Suprapubic skin (tissue), 4 donors: ENCODE data around the gene DIAPH1. TPM values are rescaled to one million over a fixed set of nuclear protein-coding genes. Genes with fewer than 3 reads are reported as not detected.

Experiments
- DNase-seq, 2 donors: peaks; one replicate each; pipeline ENCODE4 v3.0.0-alpha.2; 2019; ENCODE audit warnings: low spot score in 2 of 2
- H3K27ac ChIP-seq: fragments of 200-600 bp; sonication (generic); one replicate; pipeline ENCODE4 v1.5.1; 2019
- H3K27me3 ChIP-seq: fragments of 200-600 bp; sonication (generic); one replicate; pipeline ENCODE4 v1.5.1; 2019
- H3K36me3 ChIP-seq: fragments of 200-600 bp; sonication (generic); one replicate; pipeline ENCODE4 v1.5.1; 2019
- H3K4me1 ChIP-seq: fragments of 200-600 bp; sonication (generic); one replicate; pipeline ENCODE4 v1.5.1; 2019
- H3K4me3 ChIP-seq: fragments of 200-600 bp; sonication (generic); one replicate; pipeline ENCODE4 v1.5.1; 2019; ENCODE audit warnings: mild to moderate bottlenecking
- H3K9me3 ChIP-seq: fragments of 200-600 bp; sonication (generic); one replicate; pipeline ENCODE4 v1.5.1; 2019
- CTCF ChIP-seq, 2 donors: fragments of 200-600 bp in 1 of 2; fragments of 450-650 bp in 1 of 2; sonication (generic) in 1 of 2; IDR thresholded peaks; one replicate each; pipeline ENCODE4 v1.5.1; 2016 to 2019; ENCODE audit warnings: antibody characterized with exemption in 2 of 2, mild to moderate bottlenecking in 1 of 2, moderate library complexity in 1 of 2
- EP300 ChIP-seq: sonication (generic); formaldehyde crosslinking; IDR thresholded peaks from one replicate; pipeline ENCODE4 v1.6.1; 2017; ENCODE audit warnings: antibody characterized with exemption
- POLR2A ChIP-seq, 2 donors: fragments of 450-650 bp; IDR thresholded peaks; one replicate each; pipeline ENCODE4 v1.6.1; 2017; ENCODE audit warnings: antibody characterized with exemption in 2 of 2, mild to moderate bottlenecking in 2 of 2, moderate library complexity in 2 of 2
- POLR2AphosphoS5 ChIP-seq, 3 donors: sonication (generic); formaldehyde crosslinking; IDR thresholded peaks; one replicate each; pipeline ENCODE4 v1.6.1; 2017; ENCODE audit warnings: antibody characterized with exemption in 3 of 3
- WGBS: methylation state at CpG from one replicate; pipeline ENCODE4 v1.1.5; 2018; 5-methylcytosine and 5-hydroxymethylcytosine counted together
- total RNA-seq, 4 donors: library from RNA; depleted of rRNA; stranded (reverse); fragments of >200 nt; gene quantifications; one replicate each; pipeline ENCODE4 v1.1.0, GENCODE V29; 2016

The DIAPH1 gene
- total RNA-seq, 4 donors from 2014 or later: 83.0 to 115 (median 95.1) TPM

- Histone ChIP-seq H3K4me1 (no peaks in the 10 kb centered on the region), H3K27me3 (no peaks in the 10 kb centered on the region), H3K9me3 (no peaks in the 10 kb centered on the region), H3K4me3 (no peak overlapping the region), H3K27ac (no peak overlapping the region), H3K36me3 (no peaks in the 10 kb centered on the region)
- WGBS: 84% methylated on average over 11 of the region's 17 CpGs
- TF ChIP-seq POLR2A (IDR thresholded peaks at IDR 0.05) (no peak), CTCF (IDR thresholded peaks at IDR 0.05) (no peak), POLR2AphosphoS5 (IDR thresholded peaks at IDR 0.05) (no peak), EP300 (no peak)
- DNase-seq: no peak
These were observed 43.2 kb upstream of the DIAPH1 start for GRCh38 chr5:141662028-141662427.

- Histone ChIP-seq H3K36me3 (no peaks in the 10 kb centered on the region), H3K9me3 (no peaks in the 10 kb centered on the region), H3K4me1 (no peaks in the 10 kb centered on the region), H3K4me3 (no peak overlapping the region), H3K27me3 (no peaks in the 10 kb centered on the region), H3K27ac (no peak overlapping the region)
- 81% methylated on average over 8 of the region's 8 CpGs for WGBS
- DNase-seq: no peak
- TF ChIP-seq POLR2A (IDR thresholded peaks at IDR 0.05): no peak
- TF ChIP-seq CTCF (IDR thresholded peaks at IDR 0.05): no peak
- no peak for TF ChIP-seq POLR2AphosphoS5 (IDR thresholded peaks at IDR 0.05)
- TF ChIP-seq EP300: no peak
These were observed 39.2 kb upstream of the DIAPH1 start for GRCh38 chr5:141657937-141658545.

- TF ChIP-seq POLR2A (IDR thresholded peaks at IDR 0.05) (no peak), CTCF (IDR thresholded peaks at IDR 0.05) (no peak)
- H3K36me3 ChIP-seq: no peaks in the 10 kb centered on the region
- WGBS: 87% methylated on average over 1 of the region's 1 CpG
These were observed 38.6 kb upstream of the DIAPH1 start for GRCh38 chr5:141657404-141657803.

GRCh38 chr5:141656396-141656795 lies 37.6 kb upstream of the DIAPH1 start:
- WGBS: 94% methylated on average over 9 of the region's 9 CpGs
- no peaks in the 10 kb centered on the region for H3K9me3 ChIP-seq
- TF ChIP-seq EP300 (no peak), CTCF (IDR thresholded peaks at IDR 0.05) (no peak), POLR2AphosphoS5 (IDR thresholded peaks at IDR 0.05) (no peak), POLR2A (IDR thresholded peaks at IDR 0.05) (no peak)
- DNase-seq: no peak
- H3K27ac ChIP-seq: no peak overlapping the region
- no peak overlapping the region for H3K4me3 ChIP-seq
- H3K36me3 ChIP-seq: no peaks in the 10 kb centered on the region
- H3K27me3 ChIP-seq: no peaks in the 10 kb centered on the region
- H3K4me1 ChIP-seq: peaks cover 5% of the 10 kb centered on the region

More at GRCh38 chr5:141657404-141657803, 38.6 kb upstream of the DIAPH1 start:
- Histone ChIP-seq H3K27ac (no peak overlapping the region), H3K4me3 (no peak overlapping the region), H3K27me3 (no peaks in the 10 kb centered on the region), H3K9me3 (no peaks in the 10 kb centered on the region), H3K4me1 (no peaks in the 10 kb centered on the region)
- no peak for DNase-seq

GRCh38 chr5:141655020-141655419 lies 36.2 kb upstream of the DIAPH1 start:
- no peak for TF ChIP-seq POLR2A (IDR thresholded peaks at IDR 0.05)
- TF ChIP-seq CTCF (IDR thresholded peaks at IDR 0.05): no peak
- no peaks in the 10 kb centered on the region for H3K36me3 ChIP-seq

More at GRCh38 chr5:141655020-141655419, 36.2 kb upstream of the DIAPH1 start:
- no peak for DNase-seq
- 91% methylated on average over 7 of the region's 7 CpGs for WGBS
- no peak overlapping the region for H3K27ac ChIP-seq
- no peaks in the 10 kb centered on the region for H3K27me3 ChIP-seq
- no peaks in the 10 kb centered on the region for H3K9me3 ChIP-seq
- H3K4me3 ChIP-seq: no peak overlapping the region
- peaks cover 19% of the 10 kb centered on the region for H3K4me1 ChIP-seq
